GM12878 (cell line): ENCODE data around the gene HIVEP1. TPM values are rescaled to one million over a fixed set of nuclear protein-coding genes. Genes with fewer than 3 reads are reported as not detected.
A peak's percentile ranks its signal among the peaks of the same experiment; 100 is the strongest.

ENCODE experiments used
- ATAC-seq: fragments of 200-7000 bp; cut with Tn5 transposase; 3 replicates; pipeline ENCODE4 v1.9.1; 2020; ENCODE audit warnings: mild to moderate bottlenecking, moderate library complexity
- BruUV-seq: library from RNA; stranded (reverse); fragments of 400-500 nt; replicated peaks from 2 replicates; lab custom pipeline; 2021; lab: Mats Ljungman, UMichigan
- CTCF ChIA-PET: fragments of 300-600 bp; sonication (Branson Sonifier 250); formaldehyde crosslinking; extraction: SDS; loops from one replicate; lab custom pipeline; 2021; ENCODE audit warnings: inconsistent platforms; lab: Yijun Ruan, JAX
- POLR2A ChIA-PET: fragments of 350-600 bp; formaldehyde crosslinking; extraction: SDS; loops from one replicate; lab custom pipeline; 2021; ENCODE audit warnings: inconsistent platforms; lab: Charles Lee
- RAD21 ChIA-PET: fragments of 300-600 bp; sonication (Branson Sonifier 250); formaldehyde crosslinking; loops from one replicate; lab custom pipeline; 2023; ENCODE audit warnings: antibody characterized with exemption; ENCODE audit not compliant: unreplicated experiment; lab: Charles Lee
- SMC1A ChIA-PET: fragments of 300-600 bp; sonication (Branson Sonifier 250); formaldehyde crosslinking; loops from one replicate; lab custom pipeline; 2023; ENCODE audit not compliant: unreplicated experiment, uncharacterized antibody; lab: Charles Lee
- DNase-seq: peaks from one replicate; pipeline ENCODE4 v3.0.0-alpha.2; 2011; ENCODE audit warnings: low read depth, low spot score
- FAIRE-seq: peaks from 3 replicates; lab custom pipeline; 2011; peaks lifted over from hg19 to GRCh38; lab: Jason Lieb, UNC
- H2AFZ ChIP-seq: 2 replicates; pipeline ENCODE4 v1.6.0; 2011; ENCODE audit warnings: low read depth, low read length, control low read depth; ENCODE audit not compliant: control insufficient read depth
- H3K27ac ChIP-seq: 2 replicates; pipeline ENCODE4 v1.5.1; 2011; ENCODE audit warnings: control low read depth; ENCODE audit not compliant: control insufficient read depth, insufficient read depth
- H3K27me3 ChIP-seq, 2 experiments: replicated peaks in 1 of 2; 2 replicates each; pipeline versions ENCODE4 v1.6.0 to v1.6.1; 2011; ENCODE audit warnings: low read length in 1 of 2; ENCODE audit not compliant: control insufficient read depth in 2 of 2, insufficient read depth in 2 of 2
- H3K36me3 ChIP-seq, 2 experiments: 2 replicates each; pipeline ENCODE4 v1.5.1; 2011; ENCODE audit warnings: low read length in 1 of 2; ENCODE audit not compliant: control insufficient read depth in 2 of 2, insufficient read depth in 2 of 2
- H3K4me1 ChIP-seq: 2 replicates; pipeline ENCODE4 v1.6.1; 2011; ENCODE audit warnings: mild to moderate bottlenecking, low read length, moderate library complexity, mixed read lengths; ENCODE audit not compliant: control insufficient read depth, insufficient read depth
- H3K4me2 ChIP-seq: 2 replicates; pipeline ENCODE4 v1.6.0; 2011; ENCODE audit warnings: control low read depth; ENCODE audit not compliant: control insufficient read depth, insufficient read depth
- H3K4me3 ChIP-seq: fragments of 200-600 bp; sonication (generic); 2 replicates; pipeline ENCODE4 v1.5.1; 2016
- H3K79me2 ChIP-seq: 2 replicates; pipeline ENCODE4 v1.6.0; 2011; ENCODE audit warnings: low read length; ENCODE audit not compliant: control insufficient read depth, insufficient read depth
- H3K9ac ChIP-seq: 2 replicates; pipeline ENCODE4 v1.8.0; 2011; ENCODE audit warnings: low read length, control low read depth, mixed read lengths; ENCODE audit not compliant: control insufficient read depth, insufficient read depth
- H3K9me3 ChIP-seq: replicated peaks from 3 replicates; pipeline ENCODE4 v1.5.1; 2011; ENCODE audit warnings: mild to moderate bottlenecking, low read length; ENCODE audit not compliant: control insufficient read depth, insufficient read depth
- H4K20me1 ChIP-seq: 2 replicates; pipeline ENCODE4 v1.6.0; 2011; ENCODE audit not compliant: control insufficient read depth, insufficient read depth
- CTCF ChIP-seq, 3 experiments: IDR thresholded peaks in 2 of 3; conservative IDR thresholded peaks in 1 of 3; 2 replicates each; pipeline ENCODE4 v1.5.1; 2011; ENCODE audit warnings: low read depth in 3 of 3, low read length in 3 of 3, mild to moderate bottlenecking in 3 of 3, control low read depth in 2 of 3, moderate library complexity in 2 of 3, inconsistent platforms in 1 of 3, mixed read lengths in 1 of 3; ENCODE audit not compliant: control insufficient read depth in 2 of 3, insufficient read depth in 1 of 3; ENCODE audit errors: extremely low read depth in 1 of 3
- HDAC6 ChIP-seq: fragments of 200-600 bp; sonication (generic); IDR thresholded peaks from one replicate; pipeline ENCODE4 v1.8.0; 2017; ENCODE audit warnings: antibody characterized with exemption; ENCODE audit not compliant: unreplicated experiment
- WGBS: methylation state at CpG from one replicate; pipeline ENCODE4 v1.1.6; 2016; ENCODE audit warnings: low lambda C conversion rate; ENCODE audit not compliant: insufficient replicate concordance, insufficient coverage; ENCODE audit errors: missing lambda C conversion rate; 5-methylcytosine and 5-hydroxymethylcytosine counted together
- in situ Hi-C: fragments of 300-500 bp; cut with MboI; formaldehyde crosslinking; loops from 9 replicates; pipeline ENCODE4 v1.14.3; 2018; ENCODE audit warnings: mixed read lengths
- intact Hi-C: fragments of 100-400 bp; cut with micrococcal nuclease; formaldehyde crosslinking; loops from one replicate; pipeline ENCODE4 v1.14.2; 2022; ENCODE audit not compliant: unreplicated experiment
- polyA plus RNA-seq, 11 experiments: library from polyadenylated mRNA; depleted of rRNA in 4 of 11; unstranded in 6 of 11; stranded (reverse) in 5 of 11; fragments of >200 nt; fragmentation: Nextera tagmentation in 4 of 11; fragmentation: Illumina TruSeq in 1 of 11; extraction: Ambion mirVana in 4 of 11; extraction: Trizol in 1 of 11; gene quantifications; 1 replicate in 1 of 11; 2 replicates in 10 of 11; pipeline versions ENCODE4 v1.2.1 to v1.2.3, GENCODE V29; 2011 to 2016; ENCODE audit warnings: inconsistent platforms in 2 of 11, missing spikeins in 2 of 11, low read depth in 1 of 11
- total RNA-seq, 4 experiments: library from RNA; depleted of rRNA in 3 of 4; stranded (reverse); fragments of >200 nt in 3 of 4; fragmentation: Illumina TruSeq in 1 of 4; extraction: Trizol in 1 of 4; gene quantifications; 2 replicates each; pipeline versions ENCODE4 v1.2.1 to v1.2.3, GENCODE V29; 2013 to 2021

The HIVEP1 gene
- total and polyA plus RNA-seq, 10 of the 15 experiments (the other 5 are each of a cell fraction or from before 2014, with no cell fraction given): 4.3 to 37.5 (median 21.6) TPM

- ChIA-PET SMC1A (interaction anchor here (1.6 kb wide), 1 partner anchor 96 kb away, joined by 3 read pairs; no protein-coding TSS in a partner anchor), POLR2A (no interaction called here), RAD21 (no interaction called here), CTCF (interaction anchor here (0.9 to 1.3 kb wide), 2 partner anchors 121 to 504 kb away, joined by 3 read pairs; no protein-coding TSS in a partner anchor)
- no peak for DNase-seq
- no peak for FAIRE-seq
- Histone ChIP-seq H3K4me3 (no peak overlapping the region), H2AFZ (no peak overlapping the region), H4K20me1 (no peaks in the 10 kb centered on the region), H3K9ac (no peak overlapping the region), H3K27ac (no peak overlapping the region), H3K79me2 (peaks cover 1% of the 10 kb centered on the region), H3K4me2 (no peak overlapping the region), H3K9me3 (no peaks in the 10 kb centered on the region; the same call in 2 of the 3 replicates), H3K36me3 (peaks cover 9 to 20% of the 10 kb centered on the region in 2 experiments; a peak in 3 of 4 replicates), H3K27me3 (no peaks in the 10 kb centered on the region), H3K4me1 (no peaks in the 10 kb centered on the region)
- peak in 1 of 3 experiments; percentile 23; a peak in 2 of 6 replicates for TF ChIP-seq CTCF (IDR thresholded peaks at IDR 0.05 in 2 of 3, conservative IDR thresholded peaks at IDR 0.05 in 1 of 3; ENCODE audit: control insufficient read depth in 2 of 3, extremely low read depth in 1 of 3, insufficient read depth in 1 of 3, low read depth in 3 of 3, low read length in 3 of 3)
- no peak for TF ChIP-seq HDAC6
- in situ Hi-C loops (no loop called here), intact Hi-C loops (no loop called here)
- 0 out of 3 replicates have a peak, but pooled peaks have one; percentile 12 for ATAC-seq
- no TSS peak for BruUV-seq
- 98% methylated on average over 16 of the region's 16 CpGs for WGBS
These were observed 146.7 kb downstream of the HIVEP1 start for GRCh38 chr6:12158686-12159415.
